LNCaP clone FGC (cell line): ENCODE results near the gene KCNG2.
"Not testable (repeated sequence)": the region's sequence is repeated elsewhere in the genome, so short reads cannot be mapped to it uniquely, and the experiment has no call there.

Experiments used
- DNase-seq: peaks from one replicate; pipeline ENCODE4 v3.0.0-alpha.2; 2011; ENCODE audit warnings: low read depth
- H3K4me3 ChIP-seq: 2 replicates; pipeline ENCODE4 v1.5.1; 2011; ENCODE audit warnings: mild to moderate bottlenecking, low read depth, low read length, control low read depth
- CTCF ChIP-seq: IDR thresholded peaks from 2 replicates; pipeline ENCODE4 v1.5.1; 2012; ENCODE audit warnings: mild to moderate bottlenecking; ENCODE audit not compliant: control insufficient read depth, insufficient read depth; ENCODE audit errors: extremely low read depth

The KCNG2 gene

GRCh38 chr18:79877163-79878091, 79.7 kb downstream of the KCNG2 start:
- TF ChIP-seq CTCF: no peak
- DNase-seq: no peak
- no peak overlapping the region for H3K4me3 ChIP-seq

- not testable (repeated sequence) for H3K4me3 ChIP-seq, DNase-seq
Measured at GRCh38 chr18:79878246-79878645, 80.5 kb downstream of the KCNG2 start.

DNA sequence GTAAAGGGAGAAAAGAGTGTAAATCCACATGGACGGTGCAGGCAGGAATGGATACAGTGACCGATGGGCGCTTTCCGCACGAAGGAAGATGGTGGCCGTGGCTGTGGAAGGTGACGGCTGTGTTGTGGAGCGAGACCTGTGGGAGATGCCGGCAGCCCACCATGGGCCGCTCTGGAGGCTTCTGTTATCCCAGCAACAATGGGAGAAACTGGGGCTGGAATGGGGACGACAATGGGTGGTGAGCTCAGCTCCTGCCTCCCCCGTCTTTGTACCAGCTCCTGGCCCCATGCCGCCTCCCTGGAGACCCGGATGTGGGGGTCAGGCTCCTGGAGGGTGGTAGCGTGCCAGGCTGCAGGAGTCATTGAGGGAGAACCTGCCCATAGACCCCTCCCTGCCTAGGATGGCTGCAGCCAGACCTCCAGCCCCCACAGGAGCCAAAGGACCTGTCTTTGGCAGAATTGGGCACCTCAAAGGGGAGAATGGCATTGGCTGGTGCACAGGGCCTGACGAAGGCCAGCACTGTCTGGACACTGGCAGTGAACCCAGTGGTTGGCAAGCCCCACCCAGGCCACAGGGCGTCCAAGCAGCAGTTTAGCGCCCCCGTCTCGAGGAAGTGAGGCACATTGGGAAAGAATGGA, 81.1 kb downstream of the KCNG2 start:
- DNase-seq: no peak
- TF ChIP-seq CTCF: no peak
- no peak overlapping the region for H3K4me3 ChIP-seq

- no peak for TF ChIP-seq CTCF
- no peak for DNase-seq
Measured at GRCh38 chr18:79879566-79879965, 81.8 kb downstream of the KCNG2 start.

GRCh38 chr18:79881695-79882094, 84.0 kb downstream of the KCNG2 start:
- DNase-seq: no peak
- no peak for TF ChIP-seq CTCF
- H3K4me3 ChIP-seq: no peak overlapping the region

More at GRCh38 chr18:79879566-79879965, 81.8 kb downstream of the KCNG2 start:
- H3K4me3 ChIP-seq: no peak overlapping the region

GRCh38 chr18:79882522-79883241, 84.9 kb downstream of the KCNG2 start:
- no peak for DNase-seq
- H3K4me3 ChIP-seq: no peak overlapping the region
- no peak for TF ChIP-seq CTCF
